Hepatocyte (in vitro differentiated cells): Measurements from ENCODE around the gene HOPX.
"Not testable (repeated sequence)": the region's sequence is repeated elsewhere in the genome, so short reads cannot be mapped to it uniquely, and the experiment has no call there.

Source experiments
- CTCF ChIP-seq: fragments of 200-600 bp; sonication (generic); IDR thresholded peaks from 2 replicates; pipeline ENCODE4 v1.5.1; 2016; ENCODE audit warnings: antibody characterized with exemption, mild to moderate bottlenecking; ENCODE audit not compliant: poor library complexity
- EZH2 ChIP-seq: fragments of 200-600 bp; sonication (generic); IDR thresholded peaks from 2 replicates; pipeline ENCODE4 v1.6.1; 2016; ENCODE audit warnings: antibody characterized with exemption, mild to moderate bottlenecking, borderline replicate concordance
- EZH2phosphoT487 ChIP-seq: fragments of 200-600 bp; sonication (generic); IDR thresholded peaks from one replicate; pipeline ENCODE4 v1.6.1; 2018; ENCODE audit warnings: antibody characterized with exemption, mild to moderate bottlenecking, low read depth, moderate library complexity; ENCODE audit not compliant: unreplicated experiment, severe bottlenecking

- not testable (repeated sequence) for TF ChIP-seq CTCF, EZH2, EZH2phosphoT487
These were observed 75.6 kb downstream of the HOPX start for GRCh38 chr4:56605464-56605863.
